GM12891 (cell line): ENCODE measurements around the gene XRCC3.
"Not testable (repeated sequence)": the region's sequence is repeated elsewhere in the genome, so short reads cannot be mapped to it uniquely, and the experiment has no call there.

Experiments used
- DNase-seq: peaks from one replicate; pipeline ENCODE4 v3.0.0; 2011; ENCODE audit warnings: low spot score; ENCODE audit not compliant: insufficient read length
- FAIRE-seq: peaks from 2 replicates; lab custom pipeline; 2011; peaks lifted over from hg19 to GRCh38; lab: Jason Lieb, UNC
- PAX5 ChIP-seq: IDR thresholded peaks from 2 replicates; pipeline ENCODE4 v1.6.1; 2011; ENCODE audit warnings: low read length, moderate library complexity, mild to moderate bottlenecking; ENCODE audit not compliant: insufficient read depth, severe bottlenecking
- POLR2A ChIP-seq: IDR thresholded peaks from 2 replicates; pipeline ENCODE4 v1.6.1; 2011; ENCODE audit warnings: low read depth, low read length, control low read depth
- POLR2AphosphoS5 ChIP-seq: IDR thresholded peaks from 2 replicates; pipeline ENCODE4 v1.6.1; 2011; ENCODE audit warnings: low read depth, low read length, control low read depth
- POU2F2 ChIP-seq: IDR thresholded peaks from 2 replicates; pipeline ENCODE4 v1.6.1; 2011; ENCODE audit warnings: low read depth, mild to moderate bottlenecking, control low read depth, low read length, moderate library complexity
- SPI1 ChIP-seq: IDR thresholded peaks from 2 replicates; pipeline ENCODE4 v1.6.1; 2011; ENCODE audit warnings: low read depth, low read length, control low read depth
- TAF1 ChIP-seq: IDR thresholded peaks from 2 replicates; pipeline ENCODE4 v1.6.1; 2011; ENCODE audit warnings: low read depth, low read length, control low read depth

The XRCC3 gene

GRCh38 chr14:103693515-103693914, 21.7 kb downstream of the XRCC3 start:
- TF ChIP-seq PAX5 (no peak), TAF1 (no peak), POU2F2 (no peak)
- FAIRE-seq (no peak), DNase-seq (no peak)

- DNase-seq, result no peak
- FAIRE-seq, result no peak
- TF ChIP-seq SPI1 (no peak), POU2F2 (no peak), TAF1 (no peak), POLR2A (no peak), POLR2AphosphoS5 (no peak), PAX5 (no peak)
Observed at GRCh38 chr14:103692871-103693270, 22.4 kb downstream of the XRCC3 start.

- FAIRE-seq, result peak; percentile 91
- no peak for DNase-seq
- TF ChIP-seq POLR2A, result no peak
- TF ChIP-seq PAX5, result no peak
- no peak for TF ChIP-seq SPI1
- no peak for TF ChIP-seq POU2F2
- TF ChIP-seq TAF1, result no peak
- TF ChIP-seq POLR2AphosphoS5, result no peak
Observed at GRCh38 chr14:103692159-103692558, 23.1 kb downstream of the XRCC3 start.

GRCh38 chr14:103691655-103692054, 23.6 kb downstream of the XRCC3 start:
- TF ChIP-seq PAX5, result peak; percentile 78
- peak; percentile 82 for FAIRE-seq
- not testable (repeated sequence) for DNase-seq

GRCh38 chr14:103690332-103690731, 24.9 kb downstream of the XRCC3 start:
- TF ChIP-seq POU2F2, result no peak
- no peak for TF ChIP-seq POLR2A
- TF ChIP-seq TAF1, result no peak
- TF ChIP-seq POLR2AphosphoS5, result no peak
- TF ChIP-seq PAX5, result no peak
- no peak for TF ChIP-seq SPI1
- DNase-seq (no peak), FAIRE-seq (peak; percentile 67)

GRCh38 chr14:103688906-103689902, 26.0 kb downstream of the XRCC3 start:
- no peak for DNase-seq
- peak; percentile 84 for FAIRE-seq
- no peak for TF ChIP-seq TAF1
- peak; percentile 68 for TF ChIP-seq POLR2AphosphoS5
- TF ChIP-seq PAX5, result no peak
- no peak; the same call in 1 of the 2 replicates for TF ChIP-seq SPI1
- TF ChIP-seq POLR2A, result peak; percentile 53; the same call in 1 of the 2 replicates
- peak; percentile 94; the same call in 1 of the 2 replicates for TF ChIP-seq POU2F2

- peak; percentile 40 for FAIRE-seq
- DNase-seq, result no peak
- TF ChIP-seq TAF1 (no peak), SPI1 (no peak), POLR2A (no peak), POU2F2 (no peak), PAX5 (no peak), POLR2AphosphoS5 (no peak)
Observed at GRCh38 chr14:103688441-103688840, 26.8 kb downstream of the XRCC3 start.

- no peak for DNase-seq
- TF ChIP-seq TAF1, result no peak
- FAIRE-seq, result no peak
Observed at GRCh38 chr14:103687712-103688111, 27.5 kb downstream of the XRCC3 start.

- FAIRE-seq, result no peak
- TF ChIP-seq POLR2A (no peak), POU2F2 (no peak), TAF1 (no peak), SPI1 (no peak), PAX5 (no peak), POLR2AphosphoS5 (no peak)
- no peak for DNase-seq
Observed at GRCh38 chr14:103686831-103687485, 28.3 kb downstream of the XRCC3 start.
